GM04504 (cell line): ENCODE results near the gene SEPHS2.
"Not testable (repeated sequence)": the region's sequence is repeated elsewhere in the genome, so short reads cannot be mapped to it uniquely, and the experiment has no call there.

Experiments
- DNase-seq: peaks from one replicate; pipeline ENCODE4 v3.0.0-alpha.2; 2012; ENCODE audit warnings: low read depth

The SEPHS2 gene

GRCh38 chr16:30464078-30464477, 18.4 kb upstream of the SEPHS2 start:
- DNase-seq, result no peak

- not testable (repeated sequence) for DNase-seq
These were observed 15.8 kb upstream of the SEPHS2 start for GRCh38 chr16:30461426-30461825.

- no peak for DNase-seq
These were observed 13.8 kb upstream of the SEPHS2 start for GRCh38 chr16:30459456-30459855.

DNA sequence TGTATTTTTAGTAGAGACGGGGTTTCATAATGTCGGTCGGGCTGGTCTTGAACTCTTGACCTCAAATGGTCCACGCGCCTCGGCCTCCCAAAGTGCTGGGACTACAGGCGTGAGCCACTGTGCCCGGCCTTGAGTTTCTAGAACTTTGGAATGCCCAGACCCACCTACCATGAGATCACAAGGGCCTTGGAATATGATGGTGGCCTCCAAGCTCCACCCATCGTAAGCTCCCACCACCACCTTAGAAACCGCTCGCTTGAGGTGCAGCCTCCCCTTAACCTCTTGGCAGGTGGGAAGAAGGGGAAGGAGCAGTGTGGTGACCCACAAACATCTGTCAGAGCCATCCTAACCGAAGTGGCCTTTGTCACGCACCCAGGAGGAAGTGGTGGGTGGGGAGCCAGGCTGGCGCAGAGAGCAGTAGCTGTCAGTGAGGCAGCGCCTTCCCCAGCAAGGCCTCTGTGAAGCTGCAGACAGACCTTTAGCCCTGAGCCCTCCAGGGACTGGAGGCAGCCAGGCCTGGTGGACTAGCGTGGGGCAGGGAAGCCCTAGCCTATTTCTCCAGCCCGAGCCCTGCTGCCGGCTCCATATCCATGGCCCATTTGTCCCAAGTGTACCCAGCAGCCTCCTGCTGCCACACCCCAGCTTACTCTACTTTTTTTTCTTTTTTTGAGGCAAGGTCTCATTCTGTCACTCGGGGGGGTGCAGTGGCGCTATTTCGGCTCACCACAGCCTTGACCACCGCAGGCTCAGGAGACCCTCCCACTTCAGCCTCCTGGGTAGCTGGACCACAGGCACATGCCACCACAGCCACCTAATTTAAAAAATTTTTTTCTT, 13.1 kb upstream of the SEPHS2 start:
- DNase-seq, result no peak

GRCh38 chr16:30457743-30458560, 12.3 kb upstream of the SEPHS2 start:
- no peak for DNase-seq

DNA sequence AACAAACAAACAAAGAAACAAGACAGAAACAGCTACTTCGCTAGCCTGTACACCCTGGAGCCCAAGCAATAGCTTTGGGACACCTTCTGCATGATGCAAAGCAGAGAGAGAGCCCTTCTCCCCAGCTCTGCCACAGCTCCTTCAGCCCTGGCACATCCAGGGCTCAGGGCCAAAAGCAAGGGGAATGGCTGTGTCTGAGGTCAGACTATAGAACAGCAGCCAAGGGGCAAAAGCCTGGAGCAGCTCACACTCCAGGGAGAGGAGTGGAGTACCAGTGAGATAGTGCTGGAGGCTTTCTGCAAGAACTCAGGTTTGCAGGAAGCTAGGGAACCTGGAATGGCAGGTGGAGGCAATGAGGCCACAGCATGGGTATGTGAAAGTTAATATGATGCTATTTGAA, 11.6 kb upstream of the SEPHS2 start:
- no peak for DNase-seq

- no peak for DNase-seq
These were observed 10.6 kb upstream of the SEPHS2 start for GRCh38 chr16:30456302-30456701.

GRCh38 chr16:30452709-30453580, 7.3 kb upstream of the SEPHS2 start:
- DNase-seq, result not testable (repeated sequence)

DNA sequence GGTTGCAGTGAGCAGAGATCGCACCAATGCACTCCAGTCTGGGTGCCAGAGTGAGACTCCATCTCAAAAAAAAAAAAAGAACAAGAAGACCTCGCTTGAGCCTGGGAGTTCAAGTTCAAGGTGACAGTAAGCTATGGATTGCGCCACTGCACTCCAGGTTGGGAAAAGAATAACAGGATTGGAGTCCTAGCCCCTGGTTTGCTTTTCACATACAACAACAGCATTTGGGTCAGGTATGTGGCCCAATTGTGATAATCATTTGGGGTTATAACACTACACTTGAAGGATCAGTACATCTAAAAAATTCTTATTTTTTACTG, 3.4 kb upstream of the SEPHS2 start:
- no peak for DNase-seq

GRCh38 chr16:30447512-30448226, 2.0 kb upstream of the SEPHS2 start:
- no peak for DNase-seq

DNA sequence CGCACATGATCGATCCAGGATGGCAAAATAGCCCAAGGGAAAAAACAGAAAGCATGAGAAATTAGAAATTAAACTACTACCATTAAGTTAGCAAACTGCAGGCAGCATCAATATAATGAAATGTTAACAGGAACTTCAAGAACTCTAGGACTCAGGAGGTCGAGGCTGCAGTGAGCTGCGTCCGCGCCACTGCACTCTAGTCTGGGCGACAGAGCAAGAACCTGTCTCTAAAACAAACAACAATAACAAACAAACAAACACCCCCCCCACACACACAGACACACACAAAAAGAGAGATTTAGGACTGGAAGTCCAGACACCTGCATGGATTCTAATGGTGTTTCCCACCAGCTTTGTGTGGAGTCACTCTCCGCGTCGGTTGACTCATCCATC, 525 bp upstream of the SEPHS2 start:
- no peak for DNase-seq

DNA sequence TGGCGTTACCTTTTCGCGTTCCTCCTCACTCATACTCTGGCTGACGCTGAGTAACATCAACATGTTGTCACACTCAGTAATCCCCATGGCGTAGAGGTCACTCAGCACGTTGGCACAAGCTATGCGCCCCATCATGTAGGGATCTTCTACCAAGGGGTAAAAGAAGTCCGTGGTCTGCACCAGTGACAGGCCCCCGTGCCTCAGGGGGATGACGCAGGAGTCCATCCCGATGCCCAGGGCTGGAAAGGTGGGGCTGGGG, 596 bp downstream of the SEPHS2 start:
- no peak for DNase-seq

GRCh38 chr16:30444231-30445148, 1.2 kb downstream of the SEPHS2 start:
- DNase-seq, result no peak

- DNase-seq, result no peak
These were observed 2.0 kb downstream of the SEPHS2 start for GRCh38 chr16:30443631-30444030.

DNA sequence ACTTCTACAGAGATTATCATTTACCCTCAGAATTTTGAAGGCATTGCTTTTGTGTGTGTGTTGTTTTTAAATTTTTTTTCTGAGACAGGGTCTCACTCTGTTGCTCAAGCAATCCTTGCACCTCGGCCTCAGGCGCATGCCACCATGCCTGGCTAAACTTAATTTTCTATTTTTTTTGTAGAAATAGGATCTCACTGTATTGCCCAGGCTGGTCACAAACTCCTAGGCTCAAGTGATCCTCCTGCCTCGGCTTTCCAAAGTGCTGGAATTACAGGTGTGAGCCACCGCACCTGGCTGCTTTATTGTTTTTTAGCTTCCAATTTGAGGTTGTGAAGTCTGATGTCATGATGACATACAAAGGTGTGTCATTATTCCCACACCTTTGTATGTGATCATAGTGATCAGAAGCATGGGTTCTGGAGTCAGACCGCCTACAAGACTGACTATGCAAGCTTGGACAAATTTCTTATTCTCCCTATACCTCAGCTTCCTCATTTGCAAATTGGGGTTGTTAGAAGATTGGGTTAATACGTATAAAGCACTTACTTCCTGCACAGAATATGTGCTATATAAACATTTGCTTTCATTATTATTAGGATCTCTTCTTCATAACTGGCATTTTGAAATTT, 5.8 kb downstream of the SEPHS2 start:
- no peak for DNase-seq

GRCh38 chr16:30438835-30439234, 6.8 kb downstream of the SEPHS2 start:
- no peak for DNase-seq

DNA sequence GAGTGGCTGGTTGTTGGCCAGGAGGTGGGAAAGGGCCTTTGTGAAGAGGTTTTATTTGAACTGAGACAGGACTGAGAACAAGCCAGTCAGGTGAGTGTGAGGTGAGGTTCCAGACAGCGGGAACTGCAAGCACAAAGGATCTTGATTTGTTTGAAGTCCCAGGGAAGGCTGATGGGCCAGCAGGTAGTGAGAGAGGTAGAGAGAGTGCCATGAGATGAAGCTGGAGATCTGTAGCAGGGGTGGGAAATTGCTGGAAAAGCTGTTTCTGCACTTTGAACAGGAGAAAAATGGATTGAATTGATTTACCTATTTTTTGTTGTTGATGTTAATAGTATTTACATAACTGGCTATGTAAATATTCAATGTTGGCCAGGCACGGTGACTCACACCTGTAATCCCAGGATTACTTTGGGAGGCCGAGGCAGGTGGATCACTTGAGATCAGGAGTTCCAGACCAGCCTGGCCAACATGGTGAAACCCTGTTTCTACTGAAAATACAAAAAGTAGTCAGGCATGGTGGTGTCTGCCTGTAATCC, 8.1 kb downstream of the SEPHS2 start:
- DNase-seq, result no peak

DNA sequence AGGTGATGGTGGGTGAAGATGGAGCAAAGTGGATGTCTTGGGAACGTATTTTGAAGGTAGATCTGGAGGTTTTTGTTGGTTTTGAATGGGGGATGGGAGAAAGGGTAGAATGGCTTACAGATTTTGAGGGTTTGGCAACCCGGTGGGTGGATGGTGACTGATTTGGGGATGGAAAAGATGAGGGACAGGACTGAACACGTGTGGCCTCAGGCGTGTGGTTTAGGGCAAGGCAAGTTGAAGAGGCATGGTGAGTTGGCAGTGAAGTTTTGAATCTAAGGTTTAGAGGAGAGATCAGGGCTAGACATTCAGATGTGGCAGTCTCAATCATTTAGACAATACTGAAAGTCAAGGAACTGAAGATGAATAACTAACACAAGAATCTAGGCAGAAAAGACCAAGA, 10.8 kb downstream of the SEPHS2 start:
- DNase-seq, result no peak

DNA sequence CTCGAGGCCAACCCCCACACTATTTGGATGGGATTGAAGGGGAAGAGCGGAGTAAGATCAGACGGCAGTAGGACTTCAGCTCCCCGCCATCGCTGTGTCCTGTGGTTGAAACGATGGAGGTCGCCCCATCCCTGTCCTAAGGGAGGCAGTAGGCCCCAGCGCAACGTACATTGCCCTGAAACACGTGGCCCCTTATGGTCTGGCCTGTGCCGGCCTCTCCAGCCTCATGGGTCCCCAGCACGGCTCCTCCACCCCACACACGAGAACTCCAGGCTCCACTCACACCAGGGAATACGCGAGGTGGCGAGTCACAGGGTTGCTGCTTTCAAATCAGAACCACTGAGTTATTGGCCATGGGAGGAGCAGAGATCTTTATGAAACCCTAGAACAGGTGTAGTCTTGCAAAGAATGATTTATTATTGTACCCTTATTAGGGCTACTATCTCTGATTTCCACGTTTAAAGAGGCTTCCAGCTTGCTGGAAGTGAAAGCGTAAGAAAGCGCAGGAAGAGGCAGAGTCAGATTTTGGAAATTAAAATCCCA, 15.2 kb downstream of the SEPHS2 start:
- no peak for DNase-seq
